Right ventricle myocardium superior (tissue), 1 donor: ENCODE results near the gene TIMM50. TPM values are rescaled to one million over a fixed set of nuclear protein-coding genes. Genes with fewer than 3 reads are reported as not detected.
"Not testable (repeated sequence)": the region's sequence is repeated elsewhere in the genome, so short reads cannot be mapped to it uniquely, and the experiment has no call there.

Experiments used
- ATAC-seq: fragments of 200-7000 bp; cut with Tn5 transposase; one replicate; pipeline ENCODE4 v1.9.1; 2020; ENCODE audit warnings: mild to moderate bottlenecking; ENCODE audit not compliant: poor library complexity
- DNase-seq: peaks from one replicate; pipeline ENCODE4 v3.0.0-alpha.2; 2020
- intact Hi-C: fragments of 100-400 bp; cut with DNase I; formaldehyde crosslinking; loops from one replicate; pipeline ENCODE4 v1.11.2; 2022
- total RNA-seq: library from RNA; stranded (reverse); fragmentation: NEBNext Ultra II Directional; extraction: Animal tissue kit (Norgen Biotek cat#: 25700); gene quantifications from one replicate; pipeline ENCODE4 v1.2.1, GENCODE V29; 2021
- donor health status: DM: no; HTN: yes; CAD: no; lungs with severe emphysema.

Gene TIMM50
- total RNA-seq, 1 donor from 2014 or later, result 80.6 TPM

- ATAC-seq, result no peak
- no peak for DNase-seq
- intact Hi-C loops, result no loop called here
Observed at GRCh38 chr19:39465956-39466747, 14.5 kb upstream of the TIMM50 start.

GRCh38 chr19:39467941-39468340 lies 12.7 kb upstream of the TIMM50 start:
- DNase-seq, result no peak
- intact Hi-C loops, result no loop called here
- ATAC-seq, result no peak

- ATAC-seq, result no peak
- DNase-seq, result no peak
- intact Hi-C loops, result no loop called here
Observed at GRCh38 chr19:39469036-39469435, 11.6 kb upstream of the TIMM50 start.

- DNase-seq, result no peak
- intact Hi-C loops, result no loop called here
- ATAC-seq, result no peak
Observed at GRCh38 chr19:39469567-39469966, 11.1 kb upstream of the TIMM50 start.

GRCh38 chr19:39470724-39471339 lies 9.8 kb upstream of the TIMM50 start:
- DNase-seq, result no peak
- intact Hi-C loops, result no loop called here
- ATAC-seq, result no peak

- intact Hi-C loops, result no loop called here
- DNase-seq, result no peak
Observed at GRCh38 chr19:39471756-39472536, 8.7 kb upstream of the TIMM50 start.

GRCh38 chr19:39472746-39473442 lies 7.7 kb upstream of the TIMM50 start:
- intact Hi-C loops, result no loop called here
- DNase-seq (no peak), ATAC-seq (no peak)

More at GRCh38 chr19:39471756-39472536, 8.7 kb upstream of the TIMM50 start:
- no peak for ATAC-seq

GRCh38 chr19:39473443-39473960 lies 7.1 kb upstream of the TIMM50 start:
- DNase-seq, result no peak
- intact Hi-C loops, result no loop called here
- ATAC-seq, result no peak

- intact Hi-C loops, result loop anchor here (2.0 kb wide), 1 partner anchor 59 kb away; the partner anchor contains the start of gene EID2B
- peak; percentile 69 for ATAC-seq
Observed at GRCh38 chr19:39474139-39474620, 6.5 kb upstream of the TIMM50 start.

GRCh38 chr19:39475748-39476147 lies 4.9 kb upstream of the TIMM50 start:
- ATAC-seq, result peak; percentile 6
- intact Hi-C loops, result loop anchor here (2.0 kb wide), 1 partner anchor 57 kb away; the partner anchor contains the start of gene EID2B

More at GRCh38 chr19:39474139-39474620, 6.5 kb upstream of the TIMM50 start:
- peak; percentile 73 for DNase-seq

GRCh38 chr19:39479319-39479801 lies 1.3 kb upstream of the TIMM50 start:
- DNase-seq, intact Hi-C loops, ATAC-seq: not testable (repeated sequence)

More at GRCh38 chr19:39475748-39476147, 4.9 kb upstream of the TIMM50 start:
- DNase-seq, result peak; percentile 50

- ATAC-seq (no peak), DNase-seq (no peak)
- intact Hi-C loops, result no loop called here
Observed at GRCh38 chr19:39479916-39480315, 722 bp upstream of the TIMM50 start.

GRCh38 chr19:39481229-39481545 lies 549 bp downstream of the TIMM50 start:
- DNase-seq (no peak), ATAC-seq (no peak)
- intact Hi-C loops, result no loop called here

- DNase-seq (no peak), ATAC-seq (no peak)
- intact Hi-C loops, result no loop called here
Observed at GRCh38 chr19:39481676-39482075, 1.0 kb downstream of the TIMM50 start.

GRCh38 chr19:39483141-39483540 lies 2.5 kb downstream of the TIMM50 start:
- intact Hi-C loops, result no loop called here

GRCh38 chr19:39489756-39490155 lies 9.1 kb downstream of the TIMM50 start:
- ATAC-seq, result no peak
- intact Hi-C loops, result no loop called here
- DNase-seq, result no peak

More at GRCh38 chr19:39483141-39483540, 2.5 kb downstream of the TIMM50 start:
- no peak for ATAC-seq
- no peak for DNase-seq

- intact Hi-C loops, result no loop called here
- ATAC-seq (no peak), DNase-seq (no peak)
Observed at GRCh38 chr19:39492225-39492624, 11.6 kb downstream of the TIMM50 start.

- ATAC-seq (no peak), DNase-seq (no peak)
- intact Hi-C loops, result no loop called here
Observed at GRCh38 chr19:39492788-39493187, 12.2 kb downstream of the TIMM50 start.
